Coronary artery (tissue), 2 donors: Measurements from ENCODE around the gene SLC38A10.
"Not testable (repeated sequence)": the region's sequence is repeated elsewhere in the genome, so short reads cannot be mapped to it uniquely, and the experiment has no call there.

Experiments
- DNase-seq: peaks from one replicate; pipeline ENCODE4 v3.0.0-alpha.2; 2017; ENCODE audit warnings: low spot score
- H3K27ac ChIP-seq, 2 donors: fragments of 200-600 bp; sonication (generic); one replicate each; pipeline ENCODE4 v1.5.1; 2016 to 2019
- H3K4me3 ChIP-seq: fragments of 200-600 bp; sonication (generic); 2 replicates; pipeline ENCODE4 v1.5.1; 2016; ENCODE audit warnings: mild to moderate bottlenecking, moderate library complexity
- TF ChIP-seq, protein P1 (sequence below): fragments of 200-600 bp; sonication (generic); IDR thresholded peaks from one replicate; pipeline ENCODE4 v1.5.1; 2019; ENCODE audit warnings: antibody characterized with exemption

The SLC38A10 gene

DNA sequence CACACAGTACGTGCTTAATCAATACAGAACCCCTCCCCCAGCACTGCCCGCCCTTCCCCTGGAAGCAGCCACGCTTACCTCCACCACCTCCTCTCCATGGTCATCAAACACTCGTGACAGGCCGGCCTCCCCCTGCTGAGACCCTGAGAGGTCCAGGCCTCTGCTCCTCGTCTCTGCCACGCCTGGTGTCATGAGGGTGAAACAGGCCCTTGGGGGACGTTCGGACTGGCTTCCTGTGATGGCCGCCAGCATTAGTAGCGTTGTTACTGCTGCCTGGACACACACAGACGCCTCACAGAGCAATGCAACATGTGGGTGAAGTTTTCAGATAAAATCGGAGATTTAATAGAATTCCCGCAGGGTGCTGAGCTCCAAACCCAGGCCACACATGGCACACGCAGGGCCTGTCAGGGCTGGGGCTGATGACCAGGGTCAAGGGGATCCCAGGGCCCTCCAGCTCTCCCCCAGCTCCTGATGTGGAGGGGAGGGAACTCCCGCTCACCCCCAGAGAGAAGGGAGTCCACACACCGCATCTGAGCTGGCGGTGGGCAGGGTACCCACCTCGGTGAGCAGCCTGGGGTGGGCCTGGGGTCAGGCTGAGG lies 15.9 kb upstream of the SLC38A10 start:
- Histone ChIP-seq H3K27ac (no peak overlapping the region), H3K4me3 (no peak overlapping the region)
- TF ChIP-seq, protein P1, sequence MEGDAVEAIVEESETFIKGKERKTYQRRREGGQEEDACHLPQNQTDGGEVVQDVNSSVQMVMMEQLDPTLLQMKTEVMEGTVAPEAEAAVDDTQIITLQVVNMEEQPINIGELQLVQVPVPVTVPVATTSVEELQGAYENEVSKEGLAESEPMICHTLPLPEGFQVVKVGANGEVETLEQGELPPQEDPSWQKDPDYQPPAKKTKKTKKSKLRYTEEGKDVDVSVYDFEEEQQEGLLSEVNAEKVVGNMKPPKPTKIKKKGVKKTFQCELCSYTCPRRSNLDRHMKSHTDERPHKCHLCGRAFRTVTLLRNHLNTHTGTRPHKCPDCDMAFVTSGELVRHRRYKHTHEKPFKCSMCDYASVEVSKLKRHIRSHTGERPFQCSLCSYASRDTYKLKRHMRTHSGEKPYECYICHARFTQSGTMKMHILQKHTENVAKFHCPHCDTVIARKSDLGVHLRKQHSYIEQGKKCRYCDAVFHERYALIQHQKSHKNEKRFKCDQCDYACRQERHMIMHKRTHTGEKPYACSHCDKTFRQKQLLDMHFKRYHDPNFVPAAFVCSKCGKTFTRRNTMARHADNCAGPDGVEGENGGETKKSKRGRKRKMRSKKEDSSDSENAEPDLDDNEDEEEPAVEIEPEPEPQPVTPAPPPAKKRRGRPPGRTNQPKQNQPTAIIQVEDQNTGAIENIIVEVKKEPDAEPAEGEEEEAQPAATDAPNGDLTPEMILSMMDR, result no peak
- DNase-seq, result no peak

GRCh38 chr17:81309859-81310839 lies 15.0 kb upstream of the SLC38A10 start:
- DNase-seq, result no peak
- Histone ChIP-seq H3K27ac (peak overlapping the region in 1 of 2 donors; percentile 75), H3K4me3 (peak overlapping the region; percentile 66)
- TF ChIP-seq, protein P1, result no peak

DNA sequence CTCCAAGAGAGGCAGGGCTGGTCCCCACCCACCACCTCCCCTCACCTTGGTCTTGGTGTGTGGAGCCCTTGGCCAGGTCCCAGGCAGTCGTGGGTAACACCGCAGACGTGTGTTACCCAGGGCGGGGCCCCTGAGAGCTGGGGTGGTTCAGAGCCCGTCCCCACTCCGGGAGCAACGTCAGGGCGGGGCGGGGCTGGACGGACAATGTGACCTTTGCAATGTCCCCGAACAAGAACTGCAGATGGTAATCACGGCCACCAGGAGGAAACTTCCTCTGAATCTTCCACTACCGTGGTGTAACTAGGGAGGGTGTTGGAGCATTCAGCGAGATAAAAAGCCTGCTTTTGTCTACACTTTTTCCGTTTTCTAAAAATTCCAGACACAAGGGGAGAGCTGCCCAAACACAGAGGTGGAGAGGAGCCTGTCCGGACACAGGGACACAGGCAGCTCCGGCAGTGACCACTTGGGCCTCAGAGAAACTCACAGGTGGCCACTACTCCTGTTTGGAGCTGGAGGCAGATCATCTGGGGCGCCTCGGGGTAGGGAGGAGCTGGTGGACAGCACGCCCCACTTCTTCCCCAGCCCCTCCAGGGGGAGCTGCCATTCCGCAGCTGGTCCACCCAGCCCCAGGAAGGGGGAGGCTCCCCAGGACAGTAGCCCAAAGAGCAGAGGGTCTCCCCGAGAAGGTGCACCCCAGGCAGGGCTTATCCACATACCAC lies 14.2 kb upstream of the SLC38A10 start:
- Histone ChIP-seq H3K4me3 (peak overlapping the region; percentile 66), H3K27ac (peak overlapping the region in 1 of 2 donors; percentile 75)
- TF ChIP-seq, protein P1, result no peak
- peak; percentile 85 for DNase-seq

DNA sequence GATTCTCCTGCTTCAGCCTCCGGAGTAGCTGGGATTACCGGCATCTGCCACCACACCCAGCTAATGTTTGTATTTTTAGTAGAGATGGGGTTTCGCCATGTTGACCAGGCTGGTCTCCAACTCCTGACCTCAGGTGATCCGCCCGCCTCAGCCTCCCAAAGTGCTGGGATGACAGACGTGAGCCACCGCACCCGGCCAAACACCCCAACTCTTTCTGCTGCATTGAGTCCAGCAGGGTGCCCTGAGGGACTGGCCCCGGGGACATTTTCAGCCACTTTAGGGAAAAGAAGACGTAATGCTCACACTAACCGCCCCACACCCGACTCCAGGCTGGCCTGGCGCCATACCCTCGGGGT lies 13.7 kb upstream of the SLC38A10 start:
- peak overlapping the region in 1 of 2 donors; percentile 75 for H3K27ac ChIP-seq
- peak overlapping the region; percentile 66 for H3K4me3 ChIP-seq
- DNase-seq, result not testable (repeated sequence)

DNA sequence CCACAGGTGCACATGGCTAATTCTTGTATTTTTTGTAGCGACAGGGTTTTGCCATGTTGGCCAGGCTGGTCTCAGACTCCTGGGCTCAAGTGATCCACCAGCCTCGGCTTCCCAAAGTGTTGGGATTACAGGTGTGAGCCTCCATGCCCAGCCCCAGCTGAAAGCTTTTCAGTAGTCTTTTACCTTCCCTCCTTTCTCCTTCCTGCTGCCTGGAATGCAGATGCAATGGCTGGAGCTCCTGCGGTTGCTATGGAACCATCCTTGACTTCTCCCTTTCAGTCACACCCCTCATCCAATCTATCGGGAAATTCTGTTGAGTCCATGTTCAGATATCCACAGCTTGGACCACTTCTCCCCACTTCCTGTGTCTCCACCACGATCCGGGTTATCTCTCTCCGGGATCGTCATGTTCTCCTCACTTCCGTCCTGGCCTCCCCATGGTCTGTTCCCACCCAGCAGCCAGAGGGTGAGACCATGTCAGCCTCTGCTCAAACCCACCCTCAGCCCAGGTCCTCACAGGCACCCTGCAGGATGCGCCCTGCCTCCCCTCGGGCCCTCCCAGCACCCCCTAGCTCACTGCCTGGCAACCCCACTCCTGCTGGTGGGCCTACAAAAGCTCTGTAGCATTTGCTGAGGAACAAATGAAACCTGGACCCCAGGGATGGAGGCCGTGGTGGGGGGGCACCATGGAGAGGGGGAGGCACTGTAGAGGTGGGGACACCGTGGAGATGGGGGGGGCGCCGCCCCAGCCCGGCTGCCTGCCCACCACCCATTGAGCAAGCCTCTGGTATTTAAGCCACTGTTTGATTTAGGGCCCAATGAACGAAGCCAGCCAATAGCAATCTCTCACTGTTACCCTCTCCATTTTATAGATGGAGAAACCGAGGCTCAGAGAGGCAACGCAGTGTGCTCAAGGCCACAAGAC lies 12.8 kb upstream of the SLC38A10 start:
- Histone ChIP-seq H3K4me3 (no peak overlapping the region), H3K27ac (no peak overlapping the region)
- no peak for DNase-seq
- TF ChIP-seq, protein P1, result no peak

- no peak overlapping the region for H3K4me3 ChIP-seq
- DNase-seq, result no peak
- TF ChIP-seq, protein P1, result no peak
- no peak overlapping the region for H3K27ac ChIP-seq
Observed at GRCh38 chr17:81306898-81307510, 11.9 kb upstream of the SLC38A10 start.
